HG02938 (cell line): Measurements from ENCODE around the gene PLXNA2.

Experiments used
- ATAC-seq: cut with Tn5 transposase; IDR thresholded peaks from one replicate; pipeline ENCODE4 v1.9.1; 2021; ENCODE audit warnings: mild to moderate bottlenecking, moderate library complexity; ENCODE audit not compliant: unreplicated experiment

The PLXNA2 gene

DNA sequence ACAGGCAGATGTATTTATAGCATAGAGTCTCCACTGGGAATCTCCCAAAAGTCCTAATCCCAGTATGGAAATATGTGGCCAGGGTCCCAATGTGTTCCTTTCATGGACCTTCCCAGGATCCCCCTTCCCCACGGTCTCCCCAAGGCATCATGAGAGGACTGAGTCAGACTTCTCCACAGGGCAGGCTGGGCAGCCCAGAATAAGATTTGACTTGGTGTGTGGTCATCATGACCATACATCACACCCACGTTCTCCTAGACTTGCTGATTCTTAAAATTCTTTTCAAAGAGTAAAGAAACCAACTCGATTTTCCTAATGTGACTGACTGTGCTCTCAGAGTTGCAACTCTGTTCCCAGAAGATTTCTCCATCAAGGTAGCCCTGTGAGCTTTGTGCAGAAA, 239.3 kb downstream of the PLXNA2 start:
- no peak for ATAC-seq

GRCh38 chr1:208003241-208003640, 240.9 kb downstream of the PLXNA2 start:
- ATAC-seq: no peak

GRCh38 chr1:208002672-208003071, 241.5 kb downstream of the PLXNA2 start:
- ATAC-seq: no peak

GRCh38 chr1:208002078-208002477, 242.1 kb downstream of the PLXNA2 start:
- ATAC-seq: no peak

DNA sequence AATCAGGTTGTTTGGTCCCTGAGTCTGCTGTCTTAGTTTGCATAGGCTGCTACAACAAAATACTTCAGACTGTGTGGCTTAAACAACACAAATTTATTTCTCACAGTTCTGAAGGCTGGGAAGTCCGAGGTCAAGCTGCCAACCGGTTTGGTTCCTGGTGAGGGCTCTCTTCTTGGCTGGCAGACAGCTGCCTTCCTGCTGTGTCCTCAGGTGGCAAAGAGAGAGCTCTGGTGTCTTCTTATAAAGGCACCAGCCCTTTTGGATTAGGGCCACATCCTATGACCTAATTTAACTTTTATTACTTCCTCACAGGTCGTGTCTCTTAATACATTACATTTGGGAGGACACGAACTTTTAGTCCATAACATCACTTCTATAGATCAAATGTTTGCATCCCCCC, 243.7 kb downstream of the PLXNA2 start:
- ATAC-seq: no peak

DNA sequence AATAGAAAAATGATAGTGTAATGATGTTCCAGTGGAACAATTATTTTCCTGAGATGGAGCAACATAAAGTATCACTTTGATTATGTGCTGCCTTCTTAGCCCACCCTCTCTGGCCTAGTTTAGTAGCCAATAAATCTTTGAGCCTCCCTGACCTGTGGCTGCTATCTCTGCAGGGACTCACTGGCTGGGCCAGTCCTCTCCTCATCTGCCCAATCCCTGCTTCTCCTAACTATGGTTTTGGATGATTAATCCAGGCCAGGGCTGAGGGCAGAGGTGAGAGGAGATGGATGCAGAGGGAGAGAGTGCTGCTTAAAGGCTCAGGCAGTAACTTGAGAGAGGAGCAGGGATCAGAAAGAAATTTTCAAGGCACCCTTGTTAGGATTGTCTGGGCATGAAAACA, 244.2 kb downstream of the PLXNA2 start:
- ATAC-seq: no peak

DNA sequence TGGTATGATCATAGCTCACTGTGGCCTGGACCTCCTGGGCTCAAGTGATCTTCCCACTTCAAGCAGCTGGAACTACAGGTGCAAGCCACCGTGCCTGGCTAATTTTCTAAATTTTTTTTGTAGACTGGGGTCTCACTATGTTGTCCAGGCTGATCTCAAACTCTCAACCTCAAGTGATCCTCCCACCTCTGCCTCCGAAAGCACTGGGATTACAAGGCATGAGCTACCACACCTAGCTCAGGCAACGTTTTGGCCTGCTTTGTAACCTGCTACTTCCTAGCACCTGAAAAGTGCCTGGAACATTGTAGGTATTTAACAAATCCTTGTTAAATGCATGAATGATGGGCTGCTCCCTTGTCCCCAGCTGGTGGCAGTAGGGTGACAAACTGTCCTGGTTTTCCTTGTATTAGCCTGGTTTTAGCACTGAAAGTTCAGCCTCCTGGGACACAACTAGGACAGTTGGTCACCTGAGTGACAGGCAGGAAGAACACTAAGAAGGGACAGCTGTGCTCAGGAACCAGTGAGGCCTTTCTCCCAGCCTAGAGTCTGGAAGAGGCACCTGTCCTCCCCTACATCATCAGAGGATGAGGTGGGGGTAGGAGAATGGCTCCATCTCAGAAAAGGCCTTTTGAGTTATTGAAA, 244.8 kb downstream of the PLXNA2 start:
- ATAC-seq: no peak

DNA sequence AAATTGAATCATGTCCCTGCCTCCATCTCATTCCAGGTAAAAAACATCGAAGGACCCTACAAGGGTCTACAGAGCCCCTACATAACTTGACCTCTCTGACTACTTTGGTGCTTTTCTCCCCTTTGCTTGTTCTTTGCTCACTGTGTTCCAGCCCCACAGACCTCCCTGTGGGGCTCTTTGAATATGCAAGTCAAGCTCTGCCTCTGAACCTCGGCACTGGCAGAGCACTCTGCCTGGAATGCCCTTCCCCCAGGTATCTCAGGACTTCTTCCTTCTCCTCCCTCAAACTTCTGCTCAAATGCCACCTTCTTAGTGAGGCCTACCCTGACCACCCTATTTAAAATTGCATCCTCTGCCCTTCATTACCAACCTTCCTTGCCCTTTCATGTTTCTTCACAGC, 245.5 kb downstream of the PLXNA2 start:
- ATAC-seq: no peak

DNA sequence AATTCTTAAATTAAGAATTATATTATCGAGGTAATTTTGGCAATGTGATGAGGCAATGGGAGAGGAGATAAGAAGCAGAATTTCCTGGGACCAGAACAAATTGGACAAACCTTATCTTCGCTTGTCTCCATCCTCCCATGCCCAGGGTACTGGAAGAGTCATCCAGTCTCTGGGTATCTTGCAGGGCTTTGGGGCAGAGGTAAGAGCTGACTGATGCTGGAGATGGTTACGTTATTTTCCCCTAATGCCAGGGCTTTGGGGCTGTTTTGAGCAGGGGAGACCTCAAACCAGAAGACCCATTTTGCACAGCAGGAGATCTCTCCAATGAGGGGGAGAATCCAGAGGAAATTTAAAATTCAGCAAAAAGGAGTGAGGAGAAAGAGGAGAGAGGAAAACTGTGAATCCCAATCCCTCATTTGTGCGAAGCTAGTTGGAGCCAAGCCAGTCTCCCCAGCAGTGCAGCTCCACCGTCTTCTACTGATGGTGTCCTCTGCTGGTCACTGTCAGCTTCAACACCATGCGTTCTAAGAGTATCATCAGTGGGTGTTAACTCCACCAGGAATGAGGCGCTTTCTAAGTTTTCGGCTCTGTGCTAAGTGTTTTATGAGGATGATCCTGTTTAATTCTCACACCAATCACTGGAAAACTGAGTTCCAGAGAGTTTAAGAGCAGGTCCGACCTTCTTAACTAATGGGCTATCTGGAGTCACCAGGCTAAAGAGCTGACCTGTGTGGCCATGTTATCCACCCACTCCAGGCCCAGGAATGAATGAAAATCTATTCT, 246.5 kb downstream of the PLXNA2 start:
- ATAC-seq: peak; percentile 62

DNA sequence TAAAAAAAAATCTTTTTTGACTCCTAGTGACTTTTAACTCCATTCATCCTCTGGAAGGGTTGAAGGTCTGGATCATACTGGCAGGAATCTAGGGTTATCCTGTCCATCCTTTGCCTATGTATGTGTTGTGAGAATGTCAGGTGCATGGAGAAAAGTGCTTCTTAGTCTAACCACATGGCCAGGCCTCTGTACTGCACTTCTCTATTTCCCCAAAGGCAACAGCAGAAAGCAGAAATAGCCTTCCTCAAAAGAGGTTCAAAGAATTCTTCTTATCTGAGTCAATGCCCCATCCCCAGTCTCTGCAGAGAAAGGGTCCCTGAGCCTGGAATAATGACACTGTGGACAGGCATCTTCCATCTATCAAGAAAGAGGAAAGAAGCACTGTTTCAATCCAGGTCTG, 247.5 kb downstream of the PLXNA2 start:
- no peak for ATAC-seq

GRCh38 chr1:207995576-207995975, 248.6 kb downstream of the PLXNA2 start:
- ATAC-seq: no peak

- ATAC-seq: no peak
Measured at GRCh38 chr1:207993477-207994445, 250.4 kb downstream of the PLXNA2 start.

- ATAC-seq: no peak
Measured at GRCh38 chr1:207992677-207993236, 251.4 kb downstream of the PLXNA2 start.

GRCh38 chr1:207991583-207992026, 252.6 kb downstream of the PLXNA2 start:
- ATAC-seq: no peak

GRCh38 chr1:207990876-207991582, 253.2 kb downstream of the PLXNA2 start:
- no peak for ATAC-seq

DNA sequence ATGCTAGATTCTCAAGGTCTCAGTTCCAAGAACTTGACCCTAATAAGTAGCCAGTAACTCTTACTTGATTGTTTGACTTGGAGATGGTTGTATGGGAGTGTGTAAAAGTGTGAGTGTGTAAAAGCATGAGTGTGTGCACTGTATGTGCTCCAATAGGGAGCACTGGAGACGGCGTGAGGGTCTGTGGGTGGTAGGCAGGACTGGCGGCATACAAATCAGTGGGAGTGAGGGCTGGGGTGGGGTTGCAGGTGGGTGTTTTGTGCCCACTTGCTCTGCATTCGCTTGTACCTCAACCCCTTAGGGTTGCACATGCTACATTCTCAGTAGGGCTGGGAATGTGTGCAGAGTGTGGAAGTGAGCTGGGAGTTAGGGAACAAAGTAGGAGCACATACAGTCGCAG, 253.7 kb downstream of the PLXNA2 start:
- ATAC-seq: no peak

- no peak for ATAC-seq
Measured at GRCh38 chr1:207988326-207989165, 255.6 kb downstream of the PLXNA2 start.

DNA sequence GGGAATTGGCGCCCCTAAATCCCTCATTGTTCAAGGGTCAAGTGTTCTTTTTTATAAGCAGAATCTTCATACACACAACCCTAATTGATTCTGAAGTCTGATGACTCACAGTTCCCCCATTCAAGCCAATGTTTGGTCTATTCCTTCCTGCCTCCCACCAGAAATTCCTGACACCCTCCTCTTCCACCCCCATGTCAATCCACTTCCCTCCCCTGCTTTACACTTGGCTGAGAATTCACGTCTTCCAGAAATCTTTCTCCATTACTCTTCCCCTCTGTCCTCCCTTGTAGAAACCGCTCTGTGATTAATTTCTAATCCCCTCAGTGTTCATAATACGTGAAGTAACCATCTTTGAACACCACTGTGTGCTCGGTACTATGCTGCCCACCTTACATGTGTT, 257.0 kb downstream of the PLXNA2 start:
- ATAC-seq: no peak

GRCh38 chr1:207985996-207986395, 258.2 kb downstream of the PLXNA2 start:
- no peak for ATAC-seq
